HCT116 (cell line): Measurements from ENCODE around the gene PLCB3. TPM values are rescaled to one million over a fixed set of nuclear protein-coding genes. Genes with fewer than 3 reads are reported as not detected.

Source experiments
- ATAC-seq: fragments of 200-7000 bp; cut with Tn5 transposase; 2 replicates; pipeline ENCODE4 v1.9.1; 2020; ENCODE audit warnings: mild to moderate bottlenecking, moderate library complexity
- BruUV-seq: library from RNA; stranded (reverse); fragments of 400-500 nt; replicated peaks from 2 replicates; lab custom pipeline; 2021; lab: Mats Ljungman, UMichigan
- CTCF ChIA-PET: fragments of 300-600 bp; sonication (Branson Sonifier 250); formaldehyde crosslinking; loops from one replicate; lab custom pipeline; 2021; ENCODE audit warnings: antibody characterized with exemption; lab: Charles Lee
- POLR2A ChIA-PET: fragments of 300-600, 350-600 bp; sonication (Branson Sonifier 250); formaldehyde crosslinking; loops from one replicate; lab custom pipeline; 2021; ENCODE audit warnings: antibody characterized with exemption; lab: Charles Lee
- RAD21 ChIA-PET, 2 experiments: fragments of 300-600 bp; sonication (Branson Sonifier 250); formaldehyde crosslinking; loops; one replicate each; lab custom pipeline; 2023; ENCODE audit warnings: low total read pairs in 2 of 2; ENCODE audit not compliant: uncharacterized antibody in 2 of 2, unreplicated experiment in 2 of 2, low non-redundant PET in 1 of 2; lab: Charles Lee
- DNase-seq: peaks from one replicate; pipeline ENCODE4 v3.0.0-alpha.2; 2010; ENCODE audit warnings: low read depth, low spot score
- H2AFZ ChIP-seq: fragments of 200-600 bp; shearing (Covaris generic), sonication (generic); 2 replicates; pipeline ENCODE4 v1.6.1; 2017; ENCODE audit warnings: low read depth, mixed run types, mixed read lengths, antibody characterized with exemption, low read length; ENCODE audit not compliant: poor library complexity, severe bottlenecking
- H3K27ac ChIP-seq: 2 replicates; pipeline ENCODE4 v1.5.1; 2012; ENCODE audit warnings: low read depth, low read length
- H3K27me3 ChIP-seq: fragments of 200-600 bp; sonication (generic); 2 replicates; pipeline ENCODE4 v1.6.1; 2016; ENCODE audit warnings: mixed run types, low read length, mixed read lengths; ENCODE audit not compliant: insufficient read depth
- H3K36me3 ChIP-seq, 2 experiments: fragments of 200-500 bp in 1 of 2; fragments of 200-600 bp in 1 of 2; sonication (Bioruptor generic) in 1 of 2; sonication (generic) in 1 of 2; 2 replicates each; pipeline versions ENCODE4 v1.5.1 to v1.6.1; 2014 to 2016; ENCODE audit warnings: low read length in 2 of 2, inconsistent platforms in 1 of 2, mixed read lengths in 1 of 2, mixed run types in 1 of 2; ENCODE audit not compliant: insufficient read depth in 2 of 2, control insufficient read depth in 1 of 2
- H3K4me1 ChIP-seq, 2 experiments: fragments of 200-600 bp in 1 of 2; sonication (generic) in 1 of 2; 2 replicates each; pipeline versions ENCODE4 v1.5.1 to v1.6.1; 2012 to 2017; ENCODE audit warnings: low read length in 2 of 2, inconsistent platforms in 1 of 2, mild to moderate bottlenecking in 1 of 2, mixed read lengths in 1 of 2, mixed run types in 1 of 2, moderate library complexity in 1 of 2; ENCODE audit not compliant: insufficient read depth in 2 of 2, control insufficient read depth in 1 of 2
- H3K4me2 ChIP-seq: fragments of 200-600 bp; sonication (generic); 2 replicates; pipeline ENCODE4 v1.6.1; 2017; ENCODE audit warnings: mixed run types, low read length, mixed read lengths
- H3K4me3 ChIP-seq, 2 experiments: fragments of 200-600 bp in 1 of 2; sonication (generic) in 1 of 2; replicated peaks in 1 of 2; 2 replicates each; pipeline ENCODE4 v1.5.1; 2011 to 2016; ENCODE audit warnings: low read length in 2 of 2, control low read depth in 1 of 2, low read depth in 1 of 2, mild to moderate bottlenecking in 1 of 2, mixed read lengths in 1 of 2, mixed run types in 1 of 2
- H3K79me2 ChIP-seq: fragments of 200-600 bp; sonication (generic); 2 replicates; pipeline ENCODE4 v1.6.1; 2017; ENCODE audit warnings: mild to moderate bottlenecking, mixed run types, low read length, moderate library complexity, mixed read lengths; ENCODE audit not compliant: insufficient read depth
- H3K9ac ChIP-seq: fragments of 200-600 bp; sonication (generic); 2 replicates; pipeline ENCODE4 v1.6.1; 2016; ENCODE audit warnings: low read length, mixed read lengths
- H3K9me2 ChIP-seq: fragments of 200-600 bp; sonication (generic), shearing (Covaris generic); 2 replicates; pipeline ENCODE4 v1.6.1; 2017; ENCODE audit warnings: mixed run types, mild to moderate bottlenecking, moderate library complexity; ENCODE audit not compliant: insufficient read depth
- H3K9me3 ChIP-seq, 2 experiments: fragments of 200-500 bp in 1 of 2; fragments of 200-600 bp in 1 of 2; sonication (Bioruptor generic) in 1 of 2; sonication (generic) in 1 of 2; 2 replicates each; pipeline ENCODE4 v1.6.1; 2014 to 2017; ENCODE audit warnings: low read length in 2 of 2, mixed read lengths in 2 of 2, inconsistent platforms in 1 of 2, low read depth in 1 of 2, mild to moderate bottlenecking in 1 of 2, mixed run types in 1 of 2, moderate library complexity in 1 of 2; ENCODE audit not compliant: control insufficient read depth in 1 of 2, insufficient read depth in 1 of 2
- H4K20me1 ChIP-seq: fragments of 200-600 bp; sonication (generic), shearing (Covaris generic); 2 replicates; pipeline ENCODE4 v1.6.1; 2017; ENCODE audit warnings: mixed run types, mild to moderate bottlenecking, moderate library complexity; ENCODE audit not compliant: insufficient read depth
- ATF3 ChIP-seq: IDR thresholded peaks from 2 replicates; pipeline ENCODE4 v1.6.1; 2012
- CBX3 ChIP-seq: IDR thresholded peaks from 2 replicates; pipeline ENCODE4 v1.6.1; 2012; ENCODE audit warnings: low read depth
- CEBPB ChIP-seq: IDR thresholded peaks from 2 replicates; pipeline ENCODE4 v1.6.1; 2012; ENCODE audit warnings: low read depth
- ELF1 ChIP-seq: IDR thresholded peaks from 2 replicates; pipeline ENCODE4 v1.6.1; 2012; ENCODE audit warnings: low read depth, borderline replicate concordance
- EZH2 ChIP-seq: fragments of 200-600 bp; sonication (generic); IDR thresholded peaks from 2 replicates; pipeline ENCODE4 v1.6.1; 2017; ENCODE audit warnings: antibody characterized with exemption, mixed run types
- EZH2phosphoT487 ChIP-seq: fragments of 200-600 bp; IDR thresholded peaks from 2 replicates; pipeline ENCODE4 v1.6.1; 2018; ENCODE audit warnings: antibody characterized with exemption, borderline replicate concordance
- FOSL1 ChIP-seq: IDR thresholded peaks from 2 replicates; pipeline ENCODE4 v1.6.1; 2012; ENCODE audit warnings: low read depth
- JUND ChIP-seq: IDR thresholded peaks from 2 replicates; pipeline ENCODE4 v1.6.1; 2012
- MAX ChIP-seq: IDR thresholded peaks from 2 replicates; pipeline ENCODE4 v1.6.1; 2012
- POLR2AphosphoS5 ChIP-seq: IDR thresholded peaks from 2 replicates; pipeline ENCODE4 v1.6.1; 2011; ENCODE audit warnings: mild to moderate bottlenecking, low read depth, low read length, moderate library complexity
- RAD21 ChIP-seq: IDR thresholded peaks from 2 replicates; pipeline ENCODE4 v1.6.1; 2012; ENCODE audit warnings: low read depth, mild to moderate bottlenecking
- REST ChIP-seq: IDR thresholded peaks from 2 replicates; pipeline ENCODE4 v1.6.1; 2012; ENCODE audit warnings: low read depth
- SIN3A ChIP-seq: IDR thresholded peaks from 2 replicates; pipeline ENCODE4 v1.6.1; 2012; ENCODE audit warnings: low read depth
- SP1 ChIP-seq: IDR thresholded peaks from 2 replicates; pipeline ENCODE4 v1.6.1; 2012; ENCODE audit warnings: low read depth
- TCF7L2 ChIP-seq: IDR thresholded peaks from 2 replicates; pipeline ENCODE4 v1.7.0; 2011; ENCODE audit warnings: borderline replicate concordance, inconsistent platforms; ENCODE audit not compliant: insufficient read depth, insufficient read length; ENCODE audit errors: extremely low read depth
- YY1 ChIP-seq: IDR thresholded peaks from 2 replicates; pipeline ENCODE4 v1.6.1; 2011; ENCODE audit warnings: low read length, low read depth, moderate library complexity, mild to moderate bottlenecking; ENCODE audit not compliant: insufficient replicate concordance; ENCODE audit errors: extremely low read depth
- ZBTB33 ChIP-seq: IDR thresholded peaks from 2 replicates; pipeline ENCODE4 v1.6.1; 2011; ENCODE audit warnings: mild to moderate bottlenecking, low read length, moderate library complexity; ENCODE audit not compliant: insufficient replicate concordance; ENCODE audit errors: extremely low read depth
- ZFX ChIP-seq: fragments of 450-650 bp; IDR thresholded peaks from 2 replicates; pipeline ENCODE4 v1.6.1; 2017
- intact Hi-C: fragments of 100-400 bp; cut with micrococcal nuclease; formaldehyde crosslinking; loops from 2 replicates; pipeline ENCODE4 v1.10.0; 2022
- total RNA-seq: library from RNA; stranded (reverse); gene quantifications from one replicate; pipeline ENCODE4 v1.2.1, GENCODE V29; 2021; ENCODE audit not compliant: unreplicated experiment

PLCB3 gene
- total RNA-seq, 1 experiment from 2014 or later, result 106 TPM

- no peak for TF ChIP-seq TCF7L2
- TF ChIP-seq POLR2AphosphoS5, result peak; percentile 91
- no peak for TF ChIP-seq YY1
- no peak for TF ChIP-seq JUND
- TF ChIP-seq EZH2, result no peak
Observed at GRCh38 chr11:64252003-64252872, 908 bp downstream of the PLCB3 start (continued).

DNA sequence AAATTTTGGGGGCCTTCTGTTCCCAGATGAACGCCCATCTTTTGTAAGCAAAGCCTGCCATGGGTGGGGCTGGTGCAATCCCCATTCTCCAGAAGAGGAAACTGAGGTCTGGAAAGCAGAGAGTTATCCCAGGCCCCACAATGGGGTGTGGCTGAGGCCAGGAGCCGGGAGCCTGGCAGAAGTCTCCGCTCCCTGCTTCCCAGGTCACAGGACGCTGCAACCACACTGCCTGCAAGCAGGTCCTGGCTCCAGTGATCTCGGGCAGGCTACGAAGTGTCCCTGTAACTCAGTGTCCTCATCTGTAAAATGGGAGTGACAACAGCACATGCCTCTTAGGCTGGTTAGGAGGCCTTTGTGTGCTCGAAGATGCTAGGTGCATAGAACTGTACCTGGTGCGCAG lies 1.7 kb downstream of the PLCB3 start:
- no peak for ATAC-seq

More for the DNA sequence above, 1.7 kb downstream of the PLCB3 start:
- H3K9ac ChIP-seq, result peak overlapping the region; percentile 97; the same call in 1 of the 2 replicates
- H2AFZ ChIP-seq, result no peak overlapping the region
- TSS peak; percentile 54 for BruUV-seq
- TF ChIP-seq MAX (no peak), RAD21 (no peak), CEBPB (no peak), ZFX (no peak), ZBTB33 (no peak), EZH2phosphoT487 (no peak), JUND (no peak), SIN3A (no peak), TCF7L2 (no peak), FOSL1 (no peak), SP1 (no peak), POLR2AphosphoS5 (no peak), REST (no peak), ELF1 (no peak), ATF3 (no peak), YY1 (no peak), CBX3 (no peak)
- TF ChIP-seq, all 23 proteins: peak for 0
- Histone ChIP-seq H3K9me3 (no peaks in the 10 kb centered on the region), H3K36me3 (peaks cover 14 to 26% of the 10 kb centered on the region in 2 experiments; a peak in 3 of 4 replicates), H3K4me3 (peak overlapping the region in 1 of 2 experiments; percentile 98), H3K27me3 (no peaks in the 10 kb centered on the region), H3K4me1 (peaks cover 23 to 56% of the 10 kb centered on the region in 2 experiments), H3K79me2 (peaks cover 35% of the 10 kb centered on the region), H3K4me2 (peak overlapping the region; percentile 95), H4K20me1 (no peaks in the 10 kb centered on the region), H3K27ac (peak overlapping the region; percentile 15; the same call in 1 of the 2 replicates), H3K9me2 (no peaks in the 10 kb centered on the region)
- ChIA-PET POLR2A (interaction anchor here (0.7 to 1.9 kb wide), 7 partner anchors 10 to 102 kb away, joined by 3 to 10 read pairs (median 5); partner anchors contain the start of genes PRDX5 and TRMT112), RAD21 (no interaction called here), CTCF (interaction anchor here (1.4 to 1.5 kb wide), 2 partner anchors 16 to 102 kb away, joined by 6 to 11 read pairs; no protein-coding TSS in a partner anchor)
- intact Hi-C loops, result no loop called here
- no peak for DNase-seq
